ENCODE results near the gene PRKCQ.

DNA sequence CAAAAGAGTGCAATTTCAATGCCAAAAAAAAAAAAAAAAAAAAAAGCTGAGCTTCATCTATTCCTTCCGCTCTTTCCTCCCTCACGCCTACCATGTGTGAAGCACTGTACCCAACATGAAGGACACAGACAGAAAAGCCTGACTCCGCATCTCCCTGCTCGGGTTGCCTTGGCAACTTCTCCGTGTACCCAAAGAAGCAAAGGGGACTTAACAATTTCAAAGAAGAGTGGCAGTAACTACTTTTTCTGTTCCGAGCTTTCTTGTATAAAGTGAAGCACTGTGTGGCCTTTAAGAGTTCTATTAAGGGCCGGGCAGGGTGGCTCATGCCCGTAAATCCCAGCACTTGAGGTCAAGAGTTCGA lies 177.7 kb downstream of the PRKCQ start:
- TF ChIP-seq MTERF4 (CRISPR knock-in tag; IDR thresholded peaks at IDR 0.05): no peak
- TF ChIP-seq TAF1 (CRISPR knock-in tag; IDR thresholded peaks at IDR 0.05): no peak
- no peak for TF ChIP-seq EZH2 (conservative IDR thresholded peaks at IDR 0.05; ENCODE audit: low read depth, low read length)
- TF ChIP-seq MLX (CRISPR knock-in tag; IDR thresholded peaks at IDR 0.05): no peak
- TF ChIP-seq, protein P1, sequence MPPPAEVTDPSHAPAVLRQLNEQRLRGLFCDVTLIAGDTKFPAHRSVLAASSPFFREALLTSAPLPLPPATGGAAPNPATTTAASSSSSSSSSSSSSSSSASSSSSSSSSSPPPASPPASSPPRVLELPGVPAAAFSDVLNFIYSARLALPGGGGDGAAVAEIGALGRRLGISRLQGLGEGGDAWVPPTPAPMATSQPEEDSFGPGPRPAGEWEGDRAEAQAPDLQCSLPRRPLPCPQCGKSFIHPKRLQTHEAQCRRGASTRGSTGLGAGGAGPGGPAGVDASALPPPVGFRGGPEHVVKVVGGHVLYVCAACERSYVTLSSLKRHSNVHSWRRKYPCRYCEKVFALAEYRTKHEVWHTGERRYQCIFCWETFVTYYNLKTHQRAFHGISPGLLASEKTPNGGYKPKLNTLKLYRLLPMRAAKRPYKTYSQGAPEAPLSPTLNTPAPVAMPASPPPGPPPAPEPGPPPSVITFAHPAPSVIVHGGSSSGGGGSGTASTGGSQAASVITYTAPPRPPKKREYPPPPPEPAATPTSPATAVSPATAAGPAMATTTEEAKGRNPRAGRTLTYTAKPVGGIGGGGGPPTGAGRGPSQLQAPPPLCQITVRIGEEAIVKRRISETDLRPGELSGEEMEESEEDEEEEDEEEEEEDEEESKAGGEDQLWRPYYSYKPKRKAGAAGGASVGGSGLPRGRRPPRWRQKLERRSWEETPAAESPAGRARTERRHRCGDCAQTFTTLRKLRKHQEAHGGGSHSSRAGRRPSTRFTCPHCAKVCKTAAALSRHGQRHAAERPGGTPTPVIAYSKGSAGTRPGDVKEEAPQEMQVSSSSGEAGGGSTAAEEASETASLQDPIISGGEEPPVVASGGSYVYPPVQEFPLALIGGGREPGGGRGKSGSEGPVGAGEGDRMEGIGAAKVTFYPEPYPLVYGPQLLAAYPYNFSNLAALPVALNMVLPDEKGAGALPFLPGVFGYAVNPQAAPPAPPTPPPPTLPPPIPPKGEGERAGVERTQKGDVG (CRISPR knock-in tag; IDR thresholded peaks at IDR 0.05; ENCODE audit: borderline replicate concordance): no peak
- TF ChIP-seq, protein P2, sequence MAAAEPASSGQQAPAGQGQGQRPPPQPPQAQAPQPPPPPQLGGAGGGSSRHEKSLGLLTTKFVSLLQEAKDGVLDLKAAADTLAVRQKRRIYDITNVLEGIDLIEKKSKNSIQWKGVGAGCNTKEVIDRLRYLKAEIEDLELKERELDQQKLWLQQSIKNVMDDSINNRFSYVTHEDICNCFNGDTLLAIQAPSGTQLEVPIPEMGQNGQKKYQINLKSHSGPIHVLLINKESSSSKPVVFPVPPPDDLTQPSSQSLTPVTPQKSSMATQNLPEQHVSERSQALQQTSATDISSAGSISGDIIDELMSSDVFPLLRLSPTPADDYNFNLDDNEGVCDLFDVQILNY (CRISPR knock-in tag; conservative IDR thresholded peaks at IDR 0.05): no peak
- no peak for TF ChIP-seq ATF7 (IDR thresholded peaks at IDR 0.05)
- no peak for TF ChIP-seq ATF7 (CRISPR knock-in tag; IDR thresholded peaks at IDR 0.05)
- TF ChIP-seq, protein P3, sequence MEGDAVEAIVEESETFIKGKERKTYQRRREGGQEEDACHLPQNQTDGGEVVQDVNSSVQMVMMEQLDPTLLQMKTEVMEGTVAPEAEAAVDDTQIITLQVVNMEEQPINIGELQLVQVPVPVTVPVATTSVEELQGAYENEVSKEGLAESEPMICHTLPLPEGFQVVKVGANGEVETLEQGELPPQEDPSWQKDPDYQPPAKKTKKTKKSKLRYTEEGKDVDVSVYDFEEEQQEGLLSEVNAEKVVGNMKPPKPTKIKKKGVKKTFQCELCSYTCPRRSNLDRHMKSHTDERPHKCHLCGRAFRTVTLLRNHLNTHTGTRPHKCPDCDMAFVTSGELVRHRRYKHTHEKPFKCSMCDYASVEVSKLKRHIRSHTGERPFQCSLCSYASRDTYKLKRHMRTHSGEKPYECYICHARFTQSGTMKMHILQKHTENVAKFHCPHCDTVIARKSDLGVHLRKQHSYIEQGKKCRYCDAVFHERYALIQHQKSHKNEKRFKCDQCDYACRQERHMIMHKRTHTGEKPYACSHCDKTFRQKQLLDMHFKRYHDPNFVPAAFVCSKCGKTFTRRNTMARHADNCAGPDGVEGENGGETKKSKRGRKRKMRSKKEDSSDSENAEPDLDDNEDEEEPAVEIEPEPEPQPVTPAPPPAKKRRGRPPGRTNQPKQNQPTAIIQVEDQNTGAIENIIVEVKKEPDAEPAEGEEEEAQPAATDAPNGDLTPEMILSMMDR (CRISPR knock-in tag; IDR thresholded peaks at IDR 0.05): no peak
- no peak for TF ChIP-seq ZMAT3 (CRISPR knock-in tag; conservative IDR thresholded peaks at IDR 0.05)
- TF ChIP-seq RFX5 (IDR thresholded peaks at IDR 0.05; ENCODE audit: low read depth, low read length): no peak

Measured in HepG2 (cell line).